Measurements from ENCODE around the gene ABCC2.

- TF ChIP-seq CTCF (IDR thresholded peaks at IDR 0.05) (no peak), POLR2A (IDR thresholded peaks at IDR 0.05) (no peak)
Measured at GRCh38 chr10:99787782-99788445, 5.5 kb downstream of the ABCC2 start.
